K562 (cell line): ENCODE data around the gene RPS27. TPM values are rescaled to one million over a fixed set of nuclear protein-coding genes. Genes with fewer than 3 reads are reported as not detected.
A peak's percentile ranks its signal among the peaks of the same experiment; 100 is the strongest.

Source experiments
- AFF1 ChIP-seq, 2 experiments: fragments of 450-650 bp; IDR thresholded peaks; 2 replicates each; pipeline ENCODE4 v1.6.1; 2018; ENCODE audit warnings: mild to moderate bottlenecking in 2 of 2, low read depth in 1 of 2; ENCODE audit not compliant: partially characterized antibody in 2 of 2
- CSDE1 ChIP-seq, 2 experiments: fragments of 450-650 bp; IDR thresholded peaks; 2 replicates each; pipeline ENCODE4 v1.6.1; 2016; ENCODE audit warnings: mild to moderate bottlenecking in 1 of 2
- ELK1 ChIP-seq: sonication (generic); formaldehyde crosslinking; IDR thresholded peaks from 2 replicates; pipeline ENCODE4 v1.8.1; 2022; ENCODE audit warnings: missing genetic modification reagents
- FUS ChIP-seq: fragments of 200-400 bp; formaldehyde crosslinking; optimal IDR thresholded peaks from 2 replicates; pipeline ENCODE3; 2017; ENCODE audit warnings: low read depth, low read length
- HMGN3 ChIP-seq: IDR thresholded peaks from 2 replicates; pipeline ENCODE4 v1.6.1; 2011; ENCODE audit warnings: borderline replicate concordance, low read depth, mild to moderate bottlenecking, mixed read lengths, low read length; ENCODE audit not compliant: insufficient read length; ENCODE audit errors: extremely low read depth
- HNRNPL ChIP-seq: fragments of 200-400 bp; formaldehyde crosslinking; IDR thresholded peaks from 2 replicates; pipeline ENCODE4 v1.6.1; 2017; ENCODE audit warnings: low read depth, mild to moderate bottlenecking, low read length
- NCOA2 ChIP-seq, 2 experiments: fragments of 450-650 bp; IDR thresholded peaks; 2 replicates each; pipeline ENCODE4 v1.6.1; 2018; ENCODE audit warnings: mild to moderate bottlenecking in 2 of 2, moderate library complexity in 1 of 2; ENCODE audit not compliant: partially characterized antibody in 2 of 2
- NR2C2 ChIP-seq, 2 experiments: fragments of 200-800 bp in 1 of 2; sonication (Bioruptor generic) in 1 of 2; sonication (generic) in 1 of 2; formaldehyde crosslinking in 1 of 2; IDR thresholded peaks; 2 replicates each; pipeline versions ENCODE4 v1.6.1 to v1.8.0; 2016 to 2022; ENCODE audit warnings: mild to moderate bottlenecking in 1 of 2, missing compliant biosample characterization in 1 of 2, missing genetic modification characterization in 1 of 2, missing genetic modification reagents in 1 of 2
- POLR2AphosphoS5 ChIP-seq: IDR thresholded peaks from 2 replicates; pipeline ENCODE4 v1.6.1; 2011; ENCODE audit warnings: mild to moderate bottlenecking, low read depth, low read length, moderate library complexity; ENCODE audit not compliant: control insufficient read depth, insufficient read depth
- TARDBP ChIP-seq: fragments of 450-650 bp; IDR thresholded peaks from 2 replicates; pipeline ENCODE4 v1.6.1; 2016
- ZNF146 ChIP-seq: IDR thresholded peaks from one replicate; pipeline ENCODE4 v1.6.1; 2018; ENCODE audit warnings: missing compliant biosample characterization; ENCODE audit not compliant: unreplicated experiment
- ZNF3 ChIP-seq: fragments of 250-450 bp; sonication (Bioruptor Pico); IDR thresholded peaks from 2 replicates; pipeline ENCODE4 v1.5.0; 2021; ENCODE audit warnings: mild to moderate bottlenecking, moderate library complexity
- ZNF707 ChIP-seq: fragments of 250-450 bp; sonication (Bioruptor Pico); conservative IDR thresholded peaks from 2 replicates; pipeline ENCODE4 v1.8.0; 2022; ENCODE audit warnings: inconsistent platforms, mild to moderate bottlenecking, moderate library complexity
- polyA plus RNA-seq, 8 experiments: library from polyadenylated mRNA; depleted of rRNA in 4 of 8; stranded (reverse) in 5 of 8; unstranded in 3 of 8; fragments of >200 nt; fragmentation: Nextera tagmentation in 2 of 8; fragmentation: Illumina TruSeq in 1 of 8; extraction: Ambion mirVana in 2 of 8; extraction: Trizol in 1 of 8; gene quantifications; 2 replicates each; pipeline versions ENCODE4 v1.2.1 to v1.2.3, GENCODE V29; 2011 to 2014; ENCODE audit warnings: inconsistent platforms in 1 of 8, missing spikeins in 1 of 8
- total RNA-seq, 7 experiments: library from RNA; depleted of rRNA in 6 of 7; stranded (reverse); fragments of >200 nt in 6 of 7; fragmentation: Illumina TruSeq in 2 of 7; extraction: Trizol in 2 of 7; gene quantifications; 2 replicates each; pipeline versions ENCODE4 v1.2.1 to v1.2.3, GENCODE V29; 2011 to 2021; ENCODE audit warnings: low replicate concordance in 1 of 7
- TF ChIP-seq, protein P1 (sequence below): fragments of 450-650 bp; formaldehyde crosslinking; IDR thresholded peaks from 2 replicates; pipeline ENCODE4 v1.4.0; 2020; ENCODE audit warnings: mild to moderate bottlenecking, mixed read lengths
- TF ChIP-seq, protein P2 (sequence below): fragments of 250-450 bp; sonication (Bioruptor Pico); IDR thresholded peaks from 2 replicates; pipeline ENCODE4 v1.4.0; 2020
- TF ChIP-seq, protein P3 (sequence below): sonication (generic); formaldehyde crosslinking; IDR thresholded peaks from 2 replicates; pipeline ENCODE4 v1.8.0; 2022; ENCODE audit warnings: missing genetic modification reagents, mild to moderate bottlenecking, moderate library complexity, borderline replicate concordance

RPS27 gene
- total and polyA plus RNA-seq, 9 of the 15 experiments (the other 6 are each of a cell fraction or from before 2014, with no cell fraction given): 2,091 to 9,377 (median 6,706) TPM

- TF ChIP-seq ELK1 (CRISPR knock-in tag) (no peak), ZNF146 (CRISPR knock-in tag) (no peak), AFF1 (IDR thresholded peaks at IDR 0.05; ENCODE audit: low read depth in 1 of 2, partially characterized antibody in 2 of 2) (peak in 1 of 2 experiments; percentile 94), HNRNPL (no peak), ZNF3 (no peak), TARDBP (no peak), NR2C2 (CRISPR knock-in tag; IDR thresholded peaks at IDR 0.05) (no peak; the same call in 1 of the 2 replicates), NR2C2 (tag; IDR thresholded peaks at IDR 0.05) (peak; percentile 69; the same call in 1 of the 2 replicates), POLR2AphosphoS5 (peak; percentile 66), ZNF707 (CRISPR knock-in tag) (no peak), NCOA2 (IDR thresholded peaks at IDR 0.05; ENCODE audit: partially characterized antibody in 2 of 2) (no peak), HMGN3 (peak; percentile 66), CSDE1 (IDR thresholded peaks at IDR 0.05) (no peak), FUS (no peak)
- TF ChIP-seq, protein P1, sequence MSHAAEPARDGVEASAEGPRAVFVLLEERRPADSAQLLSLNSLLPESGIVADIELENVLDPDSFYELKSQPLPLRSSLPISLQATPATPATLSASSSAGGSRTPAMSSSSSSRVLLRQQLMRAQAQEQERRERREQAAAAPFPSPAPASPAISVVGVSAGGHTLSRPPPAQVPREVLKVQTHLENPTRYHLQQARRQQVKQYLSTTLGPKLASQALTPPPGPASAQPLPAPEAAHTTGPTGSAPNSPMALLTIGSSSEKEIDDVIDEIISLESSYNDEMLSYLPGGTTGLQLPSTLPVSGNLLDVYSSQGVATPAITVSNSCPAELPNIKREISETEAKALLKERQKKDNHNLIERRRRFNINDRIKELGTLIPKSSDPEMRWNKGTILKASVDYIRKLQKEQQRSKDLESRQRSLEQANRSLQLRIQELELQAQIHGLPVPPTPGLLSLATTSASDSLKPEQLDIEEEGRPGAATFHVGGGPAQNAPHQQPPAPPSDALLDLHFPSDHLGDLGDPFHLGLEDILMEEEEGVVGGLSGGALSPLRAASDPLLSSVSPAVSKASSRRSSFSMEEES (CRISPR knock-in tag): no peak
- TF ChIP-seq, protein P2, sequence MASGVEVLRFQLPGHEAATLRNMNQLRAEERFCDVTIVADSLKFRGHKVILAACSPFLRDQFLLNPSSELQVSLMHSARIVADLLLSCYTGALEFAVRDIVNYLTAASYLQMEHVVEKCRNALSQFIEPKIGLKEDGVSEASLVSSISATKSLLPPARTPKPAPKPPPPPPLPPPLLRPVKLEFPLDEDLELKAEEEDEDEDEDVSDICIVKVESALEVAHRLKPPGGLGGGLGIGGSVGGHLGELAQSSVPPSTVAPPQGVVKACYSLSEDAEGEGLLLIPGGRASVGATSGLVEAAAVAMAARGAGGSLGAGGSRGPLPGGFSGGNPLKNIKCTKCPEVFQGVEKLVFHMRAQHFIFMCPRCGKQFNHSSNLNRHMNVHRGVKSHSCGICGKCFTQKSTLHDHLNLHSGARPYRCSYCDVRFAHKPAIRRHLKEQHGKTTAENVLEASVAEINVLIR: 0 out of 2 replicates have a peak, but pooled peaks have one; percentile 17
- TF ChIP-seq, protein P3, sequence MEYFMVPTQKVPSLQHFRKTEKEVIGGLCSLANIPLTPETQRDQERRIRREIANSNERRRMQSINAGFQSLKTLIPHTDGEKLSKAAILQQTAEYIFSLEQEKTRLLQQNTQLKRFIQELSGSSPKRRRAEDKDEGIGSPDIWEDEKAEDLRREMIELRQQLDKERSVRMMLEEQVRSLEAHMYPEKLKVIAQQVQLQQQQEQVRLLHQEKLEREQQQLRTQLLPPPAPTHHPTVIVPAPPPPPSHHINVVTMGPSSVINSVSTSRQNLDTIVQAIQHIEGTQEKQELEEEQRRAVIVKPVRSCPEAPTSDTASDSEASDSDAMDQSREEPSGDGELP: peak; percentile 58
These were observed 13.0 kb upstream of the RPS27 start, which contains the start of gene JTB (continued) for GRCh38 chr1:153977250-153978240.
